DND-41 (cell line): ENCODE results near the gene KIR3DL3.
A peak's percentile ranks its signal among the peaks of the same experiment; 100 is the strongest.
"Not testable (repeated sequence)": the region's sequence is repeated elsewhere in the genome, so short reads cannot be mapped to it uniquely, and the experiment has no call there.

Experiments
- ATAC-seq: fragments of 200-7000 bp; cut with Tn5 transposase; 3 replicates; pipeline ENCODE4 v1.9.1; 2021; ENCODE audit warnings: low read depth; ENCODE audit not compliant: insufficient read depth
- DNase-seq: peaks from one replicate; pipeline ENCODE4 v3.0.0-alpha.2; 2020
- H2AFZ ChIP-seq: 2 replicates; pipeline ENCODE4 v1.6.0; 2012; ENCODE audit warnings: low read depth, low read length
- H3K27ac ChIP-seq: 2 replicates; pipeline ENCODE4 v1.5.1; 2012; ENCODE audit warnings: low read length, inconsistent platforms
- H3K27me3 ChIP-seq: fragments of 200-600 bp; sonication (generic); 2 replicates; pipeline ENCODE4 v1.6.0; 2012; ENCODE audit warnings: low read length, mild to moderate bottlenecking, inconsistent platforms; ENCODE audit not compliant: insufficient read depth, poor library complexity
- H3K36me3 ChIP-seq: 2 replicates; pipeline ENCODE4 v1.5.1; 2012; ENCODE audit warnings: low read length, inconsistent platforms; ENCODE audit not compliant: insufficient read depth
- H3K4me1 ChIP-seq: 2 replicates; pipeline ENCODE4 v1.5.1; 2012; ENCODE audit warnings: mild to moderate bottlenecking, low read length; ENCODE audit not compliant: insufficient read depth
- H3K4me2 ChIP-seq: 2 replicates; pipeline ENCODE4 v1.6.0; 2012; ENCODE audit warnings: mild to moderate bottlenecking, moderate library complexity, low read length, inconsistent platforms; ENCODE audit not compliant: insufficient read depth
- H3K4me3 ChIP-seq, 2 experiments: fragments of 200-600 bp in 1 of 2; shearing (Covaris generic) in 1 of 2; 2 replicates each; pipeline ENCODE4 v1.5.1; 2012 to 2016; ENCODE audit warnings: inconsistent platforms in 2 of 2, low read length in 2 of 2, mild to moderate bottlenecking in 2 of 2, low read depth in 1 of 2, moderate library complexity in 1 of 2
- H3K79me2 ChIP-seq: 2 replicates; pipeline ENCODE4 v1.6.0; 2012; ENCODE audit warnings: low read length, inconsistent platforms; ENCODE audit not compliant: insufficient read depth
- H3K9ac ChIP-seq: 2 replicates; pipeline ENCODE4 v1.6.0; 2012; ENCODE audit warnings: low read depth, mild to moderate bottlenecking, inconsistent platforms, low read length, moderate library complexity
- H3K9me3 ChIP-seq: 2 replicates; pipeline ENCODE4 v1.5.1; 2012; ENCODE audit warnings: low read length, moderate library complexity, mild to moderate bottlenecking, inconsistent platforms; ENCODE audit not compliant: insufficient read depth, severe bottlenecking
- H4K20me1 ChIP-seq: 2 replicates; pipeline ENCODE4 v1.6.0; 2012; ENCODE audit warnings: low read length; ENCODE audit not compliant: insufficient read depth
- EZH2 ChIP-seq: IDR thresholded peaks from 3 replicates; pipeline ENCODE4 v1.6.1; 2012; ENCODE audit warnings: borderline replicate concordance, low read depth, mild to moderate bottlenecking, moderate library complexity, low read length, inconsistent platforms; ENCODE audit not compliant: severe bottlenecking
- TF ChIP-seq, protein P1 (sequence below): IDR thresholded peaks from 2 replicates; pipeline ENCODE4 v1.5.1; 2012; ENCODE audit warnings: borderline replicate concordance, low read length, moderate library complexity, mild to moderate bottlenecking; ENCODE audit not compliant: poor library complexity, severe bottlenecking; ENCODE audit errors: extremely low read depth

Gene KIR3DL3

DNA sequence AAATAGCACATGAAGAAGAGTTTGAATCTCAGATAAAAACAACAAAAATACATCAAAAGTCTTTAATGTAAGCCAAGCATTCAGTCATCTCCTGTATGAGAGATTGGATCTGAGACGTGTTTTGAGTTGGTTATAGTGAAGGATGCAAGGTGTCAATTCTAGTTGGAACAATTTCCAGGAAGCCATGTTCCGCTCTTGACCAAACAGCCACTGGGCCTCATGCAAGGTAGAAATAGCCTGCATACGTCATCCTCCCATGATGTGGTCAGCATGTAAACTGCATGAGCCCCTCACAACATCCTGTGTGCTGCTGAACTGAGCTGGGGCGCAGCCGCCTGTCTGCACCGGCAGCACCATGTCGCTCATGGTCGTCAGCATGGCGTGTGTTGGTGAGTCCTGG lies at the start of gene KIR3DL3:
Gene KIR3DL3, plus strand, starts transcription at position 301 of the 400 bp plus-strand sequence. Its CDS starts 55 bp downstream, at position 356.
- TF ChIP-seq EZH2 = no peak
- TF ChIP-seq, protein P1, sequence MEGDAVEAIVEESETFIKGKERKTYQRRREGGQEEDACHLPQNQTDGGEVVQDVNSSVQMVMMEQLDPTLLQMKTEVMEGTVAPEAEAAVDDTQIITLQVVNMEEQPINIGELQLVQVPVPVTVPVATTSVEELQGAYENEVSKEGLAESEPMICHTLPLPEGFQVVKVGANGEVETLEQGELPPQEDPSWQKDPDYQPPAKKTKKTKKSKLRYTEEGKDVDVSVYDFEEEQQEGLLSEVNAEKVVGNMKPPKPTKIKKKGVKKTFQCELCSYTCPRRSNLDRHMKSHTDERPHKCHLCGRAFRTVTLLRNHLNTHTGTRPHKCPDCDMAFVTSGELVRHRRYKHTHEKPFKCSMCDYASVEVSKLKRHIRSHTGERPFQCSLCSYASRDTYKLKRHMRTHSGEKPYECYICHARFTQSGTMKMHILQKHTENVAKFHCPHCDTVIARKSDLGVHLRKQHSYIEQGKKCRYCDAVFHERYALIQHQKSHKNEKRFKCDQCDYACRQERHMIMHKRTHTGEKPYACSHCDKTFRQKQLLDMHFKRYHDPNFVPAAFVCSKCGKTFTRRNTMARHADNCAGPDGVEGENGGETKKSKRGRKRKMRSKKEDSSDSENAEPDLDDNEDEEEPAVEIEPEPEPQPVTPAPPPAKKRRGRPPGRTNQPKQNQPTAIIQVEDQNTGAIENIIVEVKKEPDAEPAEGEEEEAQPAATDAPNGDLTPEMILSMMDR = no peak
- Histone ChIP-seq H3K4me1 (no peaks in the 10 kb centered on the region), H4K20me1 (no peaks in the 10 kb centered on the region), H3K36me3 (no peaks in the 10 kb centered on the region), H3K27me3 (no peaks in the 10 kb centered on the region), H3K4me2 (no peak within 1 kb of the TSS), H2AFZ (no peak within 1 kb of the TSS), H3K4me3 (no peak within 1 kb of the TSS), H3K27ac (no peak within 1 kb of the TSS), H3K9ac (no peak within 1 kb of the TSS), H3K79me2 (no peaks in the 10 kb centered on the region), H3K9me3 (no peaks in the 10 kb centered on the region)
- DNase-seq = no peak
- ATAC-seq = no peak

DNA sequence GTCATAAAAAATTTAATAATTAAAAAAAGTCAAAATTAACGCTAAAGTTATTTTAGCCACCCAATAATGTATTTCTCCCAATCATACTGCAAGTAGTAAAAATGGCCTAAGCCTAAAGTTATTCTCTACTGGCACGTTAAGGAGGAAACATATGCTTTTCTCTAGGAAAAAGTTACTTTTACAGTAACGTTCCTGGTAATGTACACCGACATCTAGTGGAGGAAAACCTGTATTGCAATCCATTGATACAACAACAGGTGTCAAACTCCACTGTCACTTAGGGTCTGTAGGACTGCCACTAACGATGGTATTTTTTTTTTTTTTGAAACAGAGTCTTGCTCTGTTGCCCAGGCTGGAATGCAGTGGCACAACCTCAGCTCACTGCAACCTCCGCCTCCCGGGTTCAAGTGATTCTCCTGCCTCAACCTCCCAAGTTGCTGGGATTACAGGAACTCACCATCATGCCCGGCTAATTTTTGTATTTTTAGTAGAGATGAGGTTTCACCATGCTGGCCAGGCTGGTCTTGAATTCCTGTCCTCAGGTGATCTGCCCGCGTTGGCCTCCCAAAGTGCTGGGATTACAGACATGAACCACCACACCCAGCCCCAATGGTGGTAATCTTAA lies 47.9 kb upstream of the KIR3DL3 start:
- H3K4me3 ChIP-seq, H2AFZ ChIP-seq, H4K20me1 ChIP-seq, H3K36me3 ChIP-seq, H3K27me3 ChIP-seq, DNase-seq, H3K9ac ChIP-seq, H3K4me2 ChIP-seq, H3K79me2 ChIP-seq, H3K9me3 ChIP-seq, H3K4me1 ChIP-seq, H3K27ac ChIP-seq: not testable (repeated sequence)
- TF ChIP-seq, protein P1 = peak; percentile 83
- peak; percentile 59; the same call in 2 of the 3 replicates for ATAC-seq

DNA sequence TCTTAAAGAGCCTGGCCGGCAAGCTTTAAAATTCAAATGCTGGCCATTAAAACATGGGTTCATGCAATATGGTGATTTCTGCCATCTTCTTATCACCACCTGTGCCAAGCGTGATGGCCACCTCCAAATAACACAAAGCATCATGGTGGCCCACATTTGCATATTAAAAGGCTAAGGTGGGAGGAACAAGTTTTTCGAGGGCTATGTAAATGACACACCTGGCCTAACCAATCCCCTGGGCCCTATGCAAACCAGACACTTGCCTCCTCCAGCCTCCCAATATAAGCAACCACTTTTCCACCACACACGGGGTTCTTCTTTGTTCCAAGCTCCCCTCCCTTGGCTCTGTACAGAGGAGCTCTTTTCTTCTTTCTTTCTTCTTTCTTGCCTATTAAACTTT lies 47.0 kb upstream of the KIR3DL3 start:
- no peaks in the 10 kb centered on the region for H3K79me2 ChIP-seq
- no peaks in the 10 kb centered on the region for H3K27me3 ChIP-seq
- H3K36me3 ChIP-seq = no peaks in the 10 kb centered on the region
- H4K20me1 ChIP-seq = no peaks in the 10 kb centered on the region; the same call in 1 of the 2 replicates
- no peak for DNase-seq
- H3K9ac ChIP-seq = no peak overlapping the region
- TF ChIP-seq EZH2 = no peak
- no peak for ATAC-seq
- H3K9me3 ChIP-seq = no peaks in the 10 kb centered on the region
- H3K4me1 ChIP-seq = no peaks in the 10 kb centered on the region
- no peak overlapping the region for H3K27ac ChIP-seq
- no peak overlapping the region for H3K4me3 ChIP-seq
- no peak overlapping the region for H2AFZ ChIP-seq
- no peak overlapping the region for H3K4me2 ChIP-seq

GRCh38 chr19:54681596-54681995 lies 42.6 kb upstream of the KIR3DL3 start:
- H3K79me2 ChIP-seq, ATAC-seq, H3K9me3 ChIP-seq, H3K9ac ChIP-seq, H2AFZ ChIP-seq, H3K27me3 ChIP-seq, H3K4me2 ChIP-seq, H4K20me1 ChIP-seq, DNase-seq, H3K4me1 ChIP-seq, H3K27ac ChIP-seq, H3K4me3 ChIP-seq, H3K36me3 ChIP-seq: not testable (repeated sequence)
